GM12801 (cell line): ENCODE results near the gene CHI3L1.

Source experiments
- CTCF ChIP-seq: IDR thresholded peaks from one replicate; pipeline ENCODE4 v1.5.1; 2011; ENCODE audit warnings: control low read depth; ENCODE audit not compliant: insufficient read length; ENCODE audit errors: extremely low read depth

Gene CHI3L1

GRCh38 chr1:203202431-203203245 is 16.1 kb upstream of the CHI3L1 start:
- TF ChIP-seq CTCF: no peak

GRCh38 chr1:203201516-203202205 is 15.2 kb upstream of the CHI3L1 start:
- no peak for TF ChIP-seq CTCF

GRCh38 chr1:203200916-203201315 is 14.4 kb upstream of the CHI3L1 start:
- no peak for TF ChIP-seq CTCF

GRCh38 chr1:203199816-203200571 is 13.5 kb upstream of the CHI3L1 start:
- TF ChIP-seq CTCF: no peak

- no peak for TF ChIP-seq CTCF
Observed at GRCh38 chr1:203199481-203199815, 12.9 kb upstream of the CHI3L1 start.

- no peak for TF ChIP-seq CTCF
Observed at GRCh38 chr1:203199002-203199401, 12.5 kb upstream of the CHI3L1 start.

GRCh38 chr1:203197625-203198024 is 11.1 kb upstream of the CHI3L1 start:
- no peak for TF ChIP-seq CTCF
